VCaP (cell line): ENCODE data around the gene CEP55.

Experiments used
- H3K27ac ChIP-seq: fragments of 450-650 bp; 2 replicates; pipeline ENCODE4 v1.5.1; 2017
- CTCF ChIP-seq: fragments of 450-650 bp; conservative IDR thresholded peaks from 2 replicates; pipeline ENCODE4 v1.5.1; 2017; ENCODE audit warnings: mild to moderate bottlenecking, moderate library complexity

CEP55 gene

GRCh38 chr10:93495654-93496321 is 624 bp upstream of the CEP55 start:
- no peak for TF ChIP-seq CTCF
- H3K27ac ChIP-seq: peak overlapping the region; percentile 40; the same call in 1 of the 2 replicates

GRCh38 chr10:93498166-93498565 is 1.8 kb downstream of the CEP55 start:
- no peak for TF ChIP-seq CTCF
- H3K27ac ChIP-seq: no peak overlapping the region

- no peak overlapping the region for H3K27ac ChIP-seq
- TF ChIP-seq CTCF: no peak
Measured at GRCh38 chr10:93501650-93502049, 5.2 kb downstream of the CEP55 start.

- H3K27ac ChIP-seq: no peak overlapping the region
- TF ChIP-seq CTCF: no peak
Measured at GRCh38 chr10:93503075-93503474, 6.7 kb downstream of the CEP55 start.

- no peak for TF ChIP-seq CTCF
Measured at GRCh38 chr10:93505075-93505474, 8.7 kb downstream of the CEP55 start.

GRCh38 chr10:93509816-93510215 is 13.4 kb downstream of the CEP55 start:
- H3K27ac ChIP-seq: no peak overlapping the region

More at GRCh38 chr10:93505075-93505474, 8.7 kb downstream of the CEP55 start:
- no peak overlapping the region for H3K27ac ChIP-seq

GRCh38 chr10:93512565-93512964 is 16.2 kb downstream of the CEP55 start:
- TF ChIP-seq CTCF: no peak
- H3K27ac ChIP-seq: no peak overlapping the region

More at GRCh38 chr10:93509816-93510215, 13.4 kb downstream of the CEP55 start:
- no peak for TF ChIP-seq CTCF
